AG04449 (cell line): Measurements from ENCODE around the gene CYTH1.

Source experiments
- CTCF ChIA-PET: fragments of 350-600 bp; formaldehyde crosslinking; extraction: SDS; loops from one replicate; lab custom pipeline; 2021; ENCODE audit warnings: antibody characterized with exemption; lab: Yijun Ruan, JAX
- POLR2A ChIA-PET: fragments of 400-600, 350-600 bp; formaldehyde crosslinking; extraction: SDS; loops from one replicate; lab custom pipeline; 2020; ENCODE audit warnings: antibody characterized with exemption, inconsistent platforms; lab: Yijun Ruan, JAX
- DNase-seq: peaks from one replicate; pipeline ENCODE4 v3.0.0-alpha.2; 2010; ENCODE audit warnings: low read depth, low spot score
- H3K4me3 ChIP-seq: 2 replicates; pipeline ENCODE4 v1.5.1; 2011; ENCODE audit warnings: low read depth, mild to moderate bottlenecking, control low read depth, low read length
- TF ChIP-seq, protein P1 (sequence below): IDR thresholded peaks from one replicate; pipeline ENCODE4 v1.5.1; 2011; ENCODE audit warnings: mild to moderate bottlenecking, moderate library complexity, low read length, control low read depth, inconsistent platforms; ENCODE audit not compliant: insufficient read depth; ENCODE audit errors: missing control alignments

The CYTH1 gene

DNA sequence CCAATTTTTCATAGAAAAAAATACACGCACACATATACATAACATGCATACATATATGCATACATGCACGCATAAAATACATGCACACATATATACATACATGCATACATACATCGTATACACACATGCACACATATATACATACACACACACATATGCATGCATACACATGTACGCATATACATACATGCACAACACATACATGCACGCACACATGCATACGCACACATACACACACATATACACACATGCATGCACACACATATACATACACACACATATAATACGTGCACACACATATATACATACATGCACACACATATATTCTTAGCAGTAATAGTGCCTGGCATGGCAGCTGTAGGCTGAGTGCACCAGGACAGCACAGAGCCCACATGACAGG is 33.6 kb upstream of the CYTH1 start:
- TF ChIP-seq, protein P1, sequence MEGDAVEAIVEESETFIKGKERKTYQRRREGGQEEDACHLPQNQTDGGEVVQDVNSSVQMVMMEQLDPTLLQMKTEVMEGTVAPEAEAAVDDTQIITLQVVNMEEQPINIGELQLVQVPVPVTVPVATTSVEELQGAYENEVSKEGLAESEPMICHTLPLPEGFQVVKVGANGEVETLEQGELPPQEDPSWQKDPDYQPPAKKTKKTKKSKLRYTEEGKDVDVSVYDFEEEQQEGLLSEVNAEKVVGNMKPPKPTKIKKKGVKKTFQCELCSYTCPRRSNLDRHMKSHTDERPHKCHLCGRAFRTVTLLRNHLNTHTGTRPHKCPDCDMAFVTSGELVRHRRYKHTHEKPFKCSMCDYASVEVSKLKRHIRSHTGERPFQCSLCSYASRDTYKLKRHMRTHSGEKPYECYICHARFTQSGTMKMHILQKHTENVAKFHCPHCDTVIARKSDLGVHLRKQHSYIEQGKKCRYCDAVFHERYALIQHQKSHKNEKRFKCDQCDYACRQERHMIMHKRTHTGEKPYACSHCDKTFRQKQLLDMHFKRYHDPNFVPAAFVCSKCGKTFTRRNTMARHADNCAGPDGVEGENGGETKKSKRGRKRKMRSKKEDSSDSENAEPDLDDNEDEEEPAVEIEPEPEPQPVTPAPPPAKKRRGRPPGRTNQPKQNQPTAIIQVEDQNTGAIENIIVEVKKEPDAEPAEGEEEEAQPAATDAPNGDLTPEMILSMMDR: no peak
- ChIA-PET CTCF (no interaction called here), POLR2A (no interaction called here)
- DNase-seq: no peak
- H3K4me3 ChIP-seq: no peak overlapping the region

DNA sequence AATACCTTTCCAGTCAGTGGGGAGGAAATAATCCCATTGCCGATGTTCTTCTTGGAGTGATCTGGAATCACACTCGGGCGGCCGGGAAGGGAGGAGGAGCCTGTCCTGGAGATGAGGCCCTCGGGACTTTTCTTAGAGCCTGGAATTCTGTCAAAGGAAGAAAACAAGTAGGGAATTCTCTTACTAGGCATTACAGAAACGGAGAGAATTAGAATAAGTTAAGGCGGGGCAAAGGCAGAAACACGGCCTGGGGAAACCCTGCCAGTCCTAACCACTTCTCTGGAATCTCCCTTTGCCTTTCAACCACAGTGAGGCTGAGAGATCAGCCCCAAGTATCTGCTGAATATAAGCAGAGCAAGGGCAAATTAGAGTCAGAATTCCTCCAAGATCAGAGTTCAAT is 30.8 kb upstream of the CYTH1 start:
- POLR2A ChIA-PET: no interaction called here
- DNase-seq: no peak
- CTCF ChIA-PET: no interaction called here
- no peak overlapping the region for H3K4me3 ChIP-seq
- TF ChIP-seq, protein P1: no peak

DNA sequence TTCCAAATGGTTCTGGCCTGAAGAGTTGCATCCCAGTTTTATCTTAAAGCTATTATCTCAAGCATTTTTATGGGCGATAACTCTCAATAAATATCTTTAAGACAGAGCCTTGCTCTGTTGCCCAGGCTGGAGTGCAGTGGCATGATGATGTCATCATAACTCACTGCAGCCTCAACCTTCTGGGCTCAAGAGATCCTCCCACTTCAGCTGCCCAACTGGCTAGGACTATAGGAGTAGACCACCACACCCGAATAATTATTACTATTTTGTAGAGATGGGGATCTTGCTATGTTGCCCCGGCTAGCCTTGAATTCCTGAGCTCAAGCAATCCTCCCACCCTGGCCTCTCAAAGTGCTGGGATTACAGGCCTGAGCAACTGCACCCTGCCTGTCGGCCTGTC is 26.1 kb upstream of the CYTH1 start:
- TF ChIP-seq, protein P1: no peak
- ChIA-PET POLR2A (interaction anchor here (1.4 kb wide), 1 partner anchor 15 kb away, joined by 4 read pairs; no protein-coding TSS in a partner anchor), CTCF (interaction anchor here (1.0 to 1.6 kb wide), 2 partner anchors 41 to 311 kb away, joined by 3 to 5 read pairs; no protein-coding TSS in a partner anchor)
- no peak for DNase-seq
- no peak overlapping the region for H3K4me3 ChIP-seq

DNA sequence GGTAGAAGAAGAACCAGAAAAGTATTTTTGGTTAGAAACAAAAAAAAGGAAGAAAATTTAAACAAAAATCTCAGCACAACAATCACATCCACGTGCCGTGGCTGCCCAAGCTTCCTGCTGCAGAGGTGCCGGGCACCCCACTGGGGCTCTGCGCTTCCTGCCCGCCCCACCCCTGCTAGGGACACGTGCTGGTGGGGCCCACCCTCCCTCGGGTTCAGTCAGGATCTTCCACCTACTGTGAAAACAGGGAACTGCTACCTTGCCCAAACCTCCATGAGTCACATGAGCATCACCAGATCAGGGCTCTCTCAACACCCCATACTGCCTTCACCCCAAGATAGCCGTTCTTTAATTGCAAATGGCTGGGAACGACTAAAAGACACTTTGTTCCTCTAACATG is 24.4 kb upstream of the CYTH1 start:
- no peak overlapping the region for H3K4me3 ChIP-seq
- TF ChIP-seq, protein P1: no peak
- ChIA-PET POLR2A (interaction anchor here (1.2 kb wide), 1 partner anchor 15 kb away, joined by 3 read pairs; no protein-coding TSS in a partner anchor), CTCF (interaction anchor here (1.0 kb wide), 1 partner anchor 14 kb away, joined by 3 read pairs; no protein-coding TSS in a partner anchor)
- no peak for DNase-seq

DNA sequence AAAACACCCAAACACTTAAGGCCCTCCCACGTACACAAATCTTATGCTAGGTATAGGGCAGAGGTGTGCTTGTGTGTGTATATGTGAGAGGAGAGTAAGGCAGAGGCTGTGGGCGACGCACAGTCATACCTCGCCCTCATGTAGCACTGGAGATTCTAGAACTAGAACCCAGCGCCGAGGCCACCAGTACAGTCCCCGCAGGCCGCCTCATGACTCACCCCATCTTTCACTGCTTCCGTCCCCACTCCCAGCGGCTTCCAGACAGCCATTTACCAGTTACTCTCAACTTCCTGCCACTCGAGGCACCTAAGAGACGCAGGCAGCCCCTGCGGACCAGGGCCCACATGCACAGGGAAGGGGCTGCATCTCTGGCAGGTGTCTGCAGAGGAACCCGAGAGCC is 23.2 kb upstream of the CYTH1 start:
- no peak overlapping the region for H3K4me3 ChIP-seq
- CTCF ChIA-PET: interaction anchor here (0.9 to 1.0 kb wide), 2 partner anchors 18 to 22 kb away, joined by 3 read pairs; no protein-coding TSS in a partner anchor
- POLR2A ChIA-PET: interaction anchor here (1.2 kb wide), 1 partner anchor 16 kb away, joined by 3 read pairs; no protein-coding TSS in a partner anchor
- DNase-seq: no peak
- TF ChIP-seq, protein P1: no peak

DNA sequence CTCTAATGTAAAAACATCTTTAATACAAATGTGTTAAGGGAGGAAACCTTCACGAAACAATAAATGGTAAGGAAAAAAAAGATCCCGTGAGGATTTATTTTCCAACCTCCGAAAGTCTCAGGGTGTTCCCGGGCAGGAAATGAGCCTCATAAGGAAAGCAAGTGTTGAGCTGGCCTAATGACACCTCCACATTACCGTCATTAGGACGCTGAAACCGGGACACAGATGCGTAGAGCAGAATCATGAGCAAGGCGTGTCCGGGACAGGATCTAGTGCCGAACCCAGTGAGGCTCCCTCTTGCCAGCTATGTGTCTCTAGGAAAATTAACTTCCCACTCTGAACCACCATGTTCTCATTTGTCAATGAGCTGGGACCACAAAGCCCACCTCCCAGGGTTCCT is 22.7 kb upstream of the CYTH1 start:
- ChIA-PET POLR2A (no interaction called here), CTCF (interaction anchor here (0.8 to 1.0 kb wide), 3 partner anchors 10 to 21 kb away, joined by 3 read pairs; no protein-coding TSS in a partner anchor)
- DNase-seq: no peak
- no peak overlapping the region for H3K4me3 ChIP-seq
- TF ChIP-seq, protein P1: no peak
